Tongue (tissue), 2 donors: ENCODE measurements around the gene CMIP. TPM values are rescaled to one million over a fixed set of nuclear protein-coding genes. Genes with fewer than 3 reads are reported as not detected.
A peak's percentile ranks its signal among the peaks of the same experiment; 100 is the strongest.

Experiments used
- DNase-seq: peaks from one replicate; pipeline ENCODE4 v3.0.0-alpha.2; 2015
- total RNA-seq: library from RNA; depleted of rRNA; stranded (reverse); fragments of >200 nt; gene quantifications from one replicate; pipeline ENCODE4 v1.2.3, GENCODE V29; 2014

CMIP gene
- total RNA-seq, 1 donor from 2014 or later: 30.0 TPM

GRCh38 chr16:81551821-81552304 is 107.3 kb downstream of the CMIP start:
- no peak for DNase-seq

- DNase-seq: no peak
Observed at GRCh38 chr16:81552743-81553079, 108.1 kb downstream of the CMIP start.

- DNase-seq: peak; percentile 62
Observed at GRCh38 chr16:81553080-81553813, 108.6 kb downstream of the CMIP start.

- no peak for DNase-seq
Observed at GRCh38 chr16:81553814-81554675, 109.4 kb downstream of the CMIP start.

- no peak for DNase-seq
Observed at GRCh38 chr16:81554979-81555378, 110.4 kb downstream of the CMIP start.

GRCh38 chr16:81555660-81556059 is 111.1 kb downstream of the CMIP start:
- DNase-seq: no peak

GRCh38 chr16:81556715-81557284 is 112.2 kb downstream of the CMIP start:
- DNase-seq: no peak

- DNase-seq: no peak
Observed at GRCh38 chr16:81558077-81558443, 113.5 kb downstream of the CMIP start.

GRCh38 chr16:81558444-81559175 is 114.0 kb downstream of the CMIP start:
- DNase-seq: peak; percentile 70

GRCh38 chr16:81560979-81561657 is 116.5 kb downstream of the CMIP start:
- DNase-seq: no peak

GRCh38 chr16:81562174-81562849 is 117.7 kb downstream of the CMIP start:
- DNase-seq: no peak

GRCh38 chr16:81562926-81563325 is 118.3 kb downstream of the CMIP start:
- no peak for DNase-seq

GRCh38 chr16:81564421-81564911 is 119.9 kb downstream of the CMIP start:
- no peak for DNase-seq

- no peak for DNase-seq
Observed at GRCh38 chr16:81565321-81566028, 120.9 kb downstream of the CMIP start.

- no peak for DNase-seq
Observed at GRCh38 chr16:81566086-81567007, 121.7 kb downstream of the CMIP start.

- DNase-seq: no peak
Observed at GRCh38 chr16:81567087-81567486, 122.5 kb downstream of the CMIP start.

- DNase-seq: no peak
Observed at GRCh38 chr16:81567987-81568748, 123.6 kb downstream of the CMIP start.

- DNase-seq: no peak
Observed at GRCh38 chr16:81568749-81569087, 124.1 kb downstream of the CMIP start.
